ELR (cell line): ENCODE data around the gene ZNF771.
"Not testable (repeated sequence)": the region's sequence is repeated elsewhere in the genome, so short reads cannot be mapped to it uniquely, and the experiment has no call there.

Experiments
- DNase-seq: peaks from one replicate; pipeline ENCODE4 v3.0.0-alpha.2; 2015; ENCODE audit warnings: low read depth

ZNF771 gene

DNA sequence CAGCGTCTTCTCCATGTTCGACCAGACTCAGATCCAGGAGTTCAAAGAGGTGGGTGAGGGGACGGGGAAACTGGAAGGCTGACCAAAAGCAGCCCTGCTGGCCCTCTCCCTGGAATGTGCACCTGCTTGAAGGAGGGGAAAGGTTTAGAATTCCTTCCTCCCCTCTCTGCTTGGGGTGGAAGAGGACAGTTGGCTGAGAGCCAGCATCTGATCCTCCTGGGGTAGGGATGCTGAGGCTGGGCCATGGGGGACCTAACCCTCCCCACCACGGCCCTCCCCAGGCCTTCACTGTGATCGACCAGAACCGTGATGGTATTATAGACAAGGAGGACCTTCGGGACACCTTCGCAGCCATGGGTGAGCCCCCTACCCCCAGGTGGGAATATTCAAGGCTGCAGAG is 31.5 kb upstream of the ZNF771 start:
- no peak for DNase-seq

DNA sequence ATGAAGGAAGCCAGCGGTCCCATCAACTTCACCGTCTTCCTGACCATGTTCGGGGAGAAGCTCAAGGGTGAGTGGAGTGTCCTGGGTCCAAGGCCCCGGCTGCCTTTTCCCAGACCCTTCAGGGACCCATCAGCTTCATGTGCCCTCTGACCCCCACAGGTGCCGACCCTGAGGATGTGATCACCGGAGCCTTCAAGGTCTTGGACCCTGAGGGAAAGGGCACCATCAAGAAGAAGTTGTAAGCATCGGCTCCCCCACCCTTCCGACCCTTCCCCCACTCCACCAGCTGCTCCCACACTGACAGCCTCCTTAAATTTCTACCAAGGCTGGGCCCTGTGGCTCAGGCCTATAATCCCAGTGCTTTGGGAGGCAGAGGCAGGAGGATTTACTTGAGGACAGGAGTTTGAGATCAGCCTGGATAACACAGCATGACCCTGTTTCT is 30.9 kb upstream of the ZNF771 start:
- DNase-seq = no peak

GRCh38 chr16:30377050-30377811 is 30.2 kb upstream of the ZNF771 start:
- DNase-seq = no peak

DNA sequence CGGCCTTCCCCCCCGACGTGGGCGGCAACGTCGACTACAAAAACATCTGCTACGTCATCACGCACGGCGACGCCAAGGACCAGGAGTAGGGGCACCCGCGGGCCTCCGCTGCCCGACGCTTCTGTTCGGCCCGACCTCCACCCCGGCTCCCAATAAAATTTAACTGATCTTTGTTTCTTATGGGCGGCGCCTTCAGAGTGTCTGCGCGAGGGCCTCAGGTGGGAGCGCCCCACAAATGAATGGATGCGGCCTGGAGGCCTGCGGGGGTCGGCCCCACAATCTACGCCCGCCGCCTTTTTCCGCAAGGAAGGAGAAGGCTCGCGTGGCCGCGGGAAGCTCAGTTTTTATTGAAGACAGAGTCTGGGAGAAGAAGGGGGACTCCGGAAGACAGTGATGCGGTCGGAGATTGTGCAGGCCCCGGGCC is 29.6 kb upstream of the ZNF771 start:
- peak; percentile 88 for DNase-seq

DNA sequence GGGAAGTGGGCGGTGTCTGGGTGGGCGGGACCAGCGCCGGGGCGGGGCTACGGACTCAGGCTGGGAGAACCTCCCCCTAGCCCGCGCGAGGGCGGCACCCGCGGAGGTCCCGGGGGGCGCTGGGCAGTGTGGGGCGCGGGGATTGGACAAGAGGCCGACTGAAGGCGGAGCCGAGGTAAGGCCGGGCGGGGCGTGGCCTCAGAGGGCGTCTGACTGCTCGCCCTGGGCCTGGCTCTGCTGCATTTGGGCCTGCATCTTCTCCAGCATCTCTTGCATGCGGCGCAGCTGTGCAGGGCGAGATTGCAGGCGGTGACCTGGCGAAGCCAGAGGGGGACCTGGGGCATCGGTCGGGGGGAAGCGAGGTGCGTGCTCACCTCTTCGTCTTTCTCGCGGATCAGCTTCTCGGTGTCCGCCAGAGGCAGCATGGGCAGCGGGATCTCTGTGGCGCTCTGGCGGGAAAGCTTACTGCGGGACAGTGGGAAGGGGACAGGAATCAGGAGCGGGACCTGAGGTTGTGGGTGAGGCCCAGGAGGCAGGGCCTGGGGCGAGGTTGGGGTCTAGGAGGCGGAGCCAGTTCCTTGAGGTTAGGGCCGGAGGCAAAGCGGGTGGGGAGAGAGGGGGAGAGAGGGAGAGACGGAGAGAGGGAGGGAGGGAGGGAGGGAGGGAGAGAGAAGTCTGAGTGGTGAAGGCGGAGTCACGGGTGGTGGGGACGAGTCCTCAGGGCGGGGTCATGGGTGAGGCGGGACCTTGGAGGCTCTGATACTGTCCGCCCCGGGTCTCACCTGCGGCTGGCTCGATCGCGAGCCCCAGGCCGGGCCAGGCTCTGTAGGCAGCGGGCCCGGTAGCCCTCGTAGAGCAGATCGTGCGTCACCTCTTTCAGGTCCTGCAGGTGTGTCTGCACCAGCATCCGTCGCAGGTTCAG is 28.9 kb upstream of the ZNF771 start:
- DNase-seq = peak; percentile 98

GRCh38 chr16:30379158-30379783 is 28.1 kb upstream of the ZNF771 start:
- no peak for DNase-seq

- no peak for DNase-seq
Measured at GRCh38 chr16:30380072-30380802, 27.2 kb upstream of the ZNF771 start.

DNA sequence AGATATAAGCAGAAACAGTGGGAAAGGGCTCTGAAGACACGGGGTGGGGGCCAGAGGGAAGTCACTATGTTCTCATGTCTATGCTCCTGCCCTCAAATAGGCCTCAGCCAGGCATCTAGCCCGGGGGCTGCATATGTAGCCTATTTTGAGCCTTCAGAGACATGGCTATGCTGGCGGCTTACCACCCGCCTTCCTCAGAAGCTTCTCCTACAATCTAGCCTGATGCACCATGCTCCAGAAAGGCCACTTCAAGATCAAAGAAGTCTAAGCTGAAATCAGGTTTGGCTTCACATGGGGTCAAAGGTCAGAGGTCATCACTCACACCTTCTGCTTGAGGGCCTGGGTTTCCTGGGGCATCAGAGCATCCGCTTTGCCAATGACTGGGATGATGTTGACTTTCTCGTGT is 26.6 kb upstream of the ZNF771 start:
- DNase-seq = no peak

DNA sequence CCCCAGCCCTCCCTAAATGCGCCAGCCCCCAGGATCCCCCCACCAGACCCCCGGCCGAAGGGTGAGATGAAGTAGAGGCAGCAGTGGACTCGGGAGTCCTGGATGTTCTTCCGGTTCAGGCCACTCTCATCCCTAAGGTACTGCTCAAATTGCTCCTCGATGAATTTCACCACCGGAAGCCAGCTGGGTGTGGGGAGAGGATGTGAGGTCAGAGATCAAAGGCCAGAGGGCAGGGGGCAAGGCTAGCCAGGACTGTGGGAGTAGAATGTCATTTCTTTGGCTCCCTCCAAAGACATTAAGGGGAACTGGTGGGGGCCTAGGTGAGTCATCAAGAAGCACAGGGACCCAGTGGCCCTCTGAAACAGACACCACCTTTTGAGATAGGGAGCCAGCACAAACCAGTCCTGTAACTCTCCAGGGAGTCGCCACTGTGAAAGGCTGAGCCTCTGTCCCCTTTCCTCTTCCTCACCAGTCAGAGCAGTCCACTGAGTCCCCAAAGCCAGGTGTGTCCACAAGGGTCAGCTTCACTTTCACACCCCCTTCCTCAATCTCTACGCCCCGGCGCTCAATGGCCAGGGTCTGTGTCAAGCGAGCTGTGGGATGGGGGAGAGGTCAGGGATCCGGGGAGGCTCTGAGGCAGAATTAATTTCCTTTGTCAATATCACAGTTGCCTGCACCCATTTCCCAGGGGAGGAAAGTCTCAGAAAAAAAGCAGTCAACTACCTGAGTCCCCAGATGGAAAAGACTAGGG is 25.9 kb upstream of the ZNF771 start:
- no peak for DNase-seq

GRCh38 chr16:30382111-30382881 is 25.1 kb upstream of the ZNF771 start, which contains the start of gene SEPTIN1:
SEPTIN1 (minus strand) TSS chr16:30382561; CDS start chr16:30382542, 19 bp downstream.
- no peak for DNase-seq

DNA sequence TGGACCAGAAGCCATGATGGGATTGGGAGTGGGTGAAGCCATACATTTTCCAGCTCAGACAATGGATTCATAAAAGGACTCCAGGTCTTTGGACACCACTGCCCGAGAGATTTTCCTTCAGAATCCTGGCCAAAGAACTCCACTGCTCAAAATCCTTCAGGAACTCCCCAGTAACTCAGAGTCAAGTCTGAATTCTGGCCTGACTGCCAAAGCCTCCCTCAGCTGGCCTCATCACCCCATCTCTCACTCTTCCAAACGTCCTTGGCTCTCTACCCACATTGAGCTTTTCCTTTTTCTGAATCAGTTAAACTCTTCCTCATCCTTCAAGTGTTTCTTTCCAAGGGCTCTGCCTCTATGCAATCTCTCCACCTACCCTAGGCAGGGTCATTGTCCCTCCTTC is 23.9 kb upstream of the ZNF771 start:
- no peak for DNase-seq

DNA sequence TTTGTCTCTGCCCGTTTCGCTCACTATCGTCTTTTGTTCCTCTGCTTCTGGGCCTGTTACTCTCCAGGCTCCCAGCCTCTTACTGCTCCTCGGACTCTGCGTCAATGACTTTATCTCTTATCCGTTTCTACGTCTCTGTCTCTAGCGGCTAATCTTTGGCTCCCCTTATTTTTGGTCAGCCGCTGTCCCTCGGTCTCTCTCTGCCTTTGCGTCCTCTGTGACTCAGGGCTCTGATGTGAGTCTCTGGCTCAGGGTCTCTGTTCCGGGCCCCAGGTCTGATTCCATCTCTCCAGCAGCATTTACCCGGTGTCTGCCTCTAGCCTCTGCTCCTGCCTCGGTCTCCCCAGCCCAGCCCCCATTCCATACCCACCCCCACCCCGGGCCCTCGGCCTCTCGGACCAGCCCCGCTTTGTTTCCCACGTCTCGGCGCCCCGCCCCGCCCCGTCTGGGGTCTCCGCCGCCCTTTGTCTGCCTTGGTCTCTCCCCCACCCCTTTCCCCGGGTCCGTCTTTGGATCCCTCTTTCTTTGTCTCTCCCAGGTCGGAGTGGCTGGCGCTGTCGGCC is 12.7 kb upstream of the ZNF771 start:
- DNase-seq = peak; percentile 47

- DNase-seq = peak; percentile 77
Measured at GRCh38 chr16:30395155-30395991, 12.0 kb upstream of the ZNF771 start, which contains the start of gene ZNF48. ZNF48 (plus strand) TSS chr16:30395420; CDS start chr16:30395795, 375 bp downstream.

DNA sequence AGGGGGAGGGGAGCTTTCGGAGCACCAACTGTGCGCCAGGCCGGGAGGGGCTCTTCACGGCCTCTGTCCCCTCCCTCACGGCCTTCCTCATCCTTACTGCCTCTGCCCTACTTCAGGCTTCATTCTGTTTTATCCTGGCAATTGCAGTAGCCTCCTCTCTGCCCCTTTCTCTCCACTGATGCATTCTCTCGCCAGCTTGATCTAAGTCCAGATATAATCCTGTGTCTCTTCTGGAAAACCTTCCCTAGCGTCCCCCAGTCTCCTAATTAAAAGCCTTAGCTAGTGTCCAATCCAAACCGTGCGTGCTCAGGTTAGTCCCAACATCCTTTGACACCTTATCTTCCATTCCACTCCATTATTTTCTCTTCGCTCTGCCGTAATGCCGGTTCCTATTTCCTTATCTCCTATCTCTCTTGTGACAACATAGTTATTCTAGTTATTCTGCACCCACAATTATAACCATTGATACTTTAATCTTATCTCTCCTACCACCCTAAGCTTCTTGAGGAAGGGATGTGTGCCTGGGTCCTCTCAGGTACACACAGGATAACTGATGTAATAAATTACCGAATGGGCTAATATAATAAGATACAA is 11.3 kb upstream of the ZNF771 start:
- no peak for DNase-seq

GRCh38 chr16:30396627-30397026 is 10.8 kb upstream of the ZNF771 start:
- DNase-seq = not testable (repeated sequence)

GRCh38 chr16:30397056-30397455 is 10.3 kb upstream of the ZNF771 start:
- no peak for DNase-seq

DNA sequence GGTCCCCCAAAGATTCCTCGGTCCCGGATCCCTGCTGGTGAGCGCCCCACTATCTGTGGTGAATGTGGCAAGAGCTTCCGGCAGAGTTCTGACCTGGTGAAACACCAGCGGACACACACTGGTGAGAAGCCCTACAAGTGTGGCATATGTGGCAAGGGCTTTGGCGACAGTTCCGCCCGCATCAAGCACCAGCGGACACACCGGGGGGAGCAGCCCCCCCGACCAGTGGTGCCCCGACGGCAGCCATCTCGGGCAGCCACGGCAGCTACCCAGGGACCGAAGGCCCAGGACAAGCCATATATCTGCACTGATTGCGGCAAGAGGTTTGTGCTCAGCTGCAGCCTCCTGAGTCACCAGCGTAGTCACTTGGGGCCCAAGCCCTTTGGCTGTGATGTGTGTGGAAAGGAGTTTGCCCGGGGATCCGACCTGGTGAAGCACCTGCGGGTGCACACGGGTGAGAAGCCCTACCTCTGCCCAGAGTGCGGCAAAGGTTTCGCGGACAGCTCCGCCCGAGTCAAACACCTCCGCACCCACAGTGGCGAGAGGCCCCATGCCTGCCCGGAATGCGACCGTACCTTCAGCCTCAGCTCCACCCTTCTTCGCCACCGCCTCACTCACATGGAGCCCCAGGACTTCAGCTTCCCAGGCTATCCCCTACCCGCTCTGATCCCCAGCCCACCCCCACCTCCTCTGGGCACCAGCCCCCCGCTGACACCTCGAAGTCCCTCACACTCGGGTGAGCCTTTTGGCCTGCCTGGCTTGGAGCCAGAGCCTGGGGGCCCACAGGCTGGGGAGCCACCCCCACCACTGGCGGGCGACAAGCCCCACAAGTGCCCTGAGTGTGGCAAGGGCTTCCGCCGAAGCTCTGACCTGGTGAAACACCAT is 9.4 kb upstream of the ZNF771 start:
- DNase-seq = peak; percentile 28
